H1 (cell line): Measurements from ENCODE around the gene LCA5. TPM values are rescaled to one million over a fixed set of nuclear protein-coding genes. Genes with fewer than 3 reads are reported as not detected.

ENCODE experiments used
- CTCF ChIA-PET: fragments of 300-600 bp; sonication (Branson Sonifier 250); formaldehyde crosslinking; loops from one replicate; lab custom pipeline; 2021; ENCODE audit not compliant: partially characterized antibody; lab: Charles Lee
- POLR2A ChIA-PET: fragments of 300-600 bp; sonication (Branson Sonifier 250); formaldehyde crosslinking; loops from one replicate; lab custom pipeline; 2021; ENCODE audit warnings: inconsistent platforms; ENCODE audit not compliant: partially characterized antibody; lab: Charles Lee
- DNase-seq, 2 experiments: peaks; one replicate each; pipeline versions ENCODE4 v3.0.0 to v3.0.0-alpha.2; 2010 to 2022; ENCODE audit warnings: low spot score in 2 of 2, low read depth in 1 of 2, mixed read lengths in 1 of 2
- FAIRE-seq: peaks from 2 replicates; lab custom pipeline; 2011; peaks lifted over from hg19 to GRCh38; lab: Jason Lieb, UNC
- H2AFZ ChIP-seq: 2 replicates; pipeline ENCODE4 v1.8.1; 2012; ENCODE audit warnings: low read length, inconsistent platforms
- H2AK5ac ChIP-seq: 2 replicates; pipeline ENCODE4 v1.6.1; 2013; ENCODE audit warnings: low read depth, low read length
- H2BK120ac ChIP-seq: replicated peaks from 2 replicates; pipeline ENCODE3; 2013; ENCODE audit warnings: low read depth, low read length, inconsistent platforms
- H2BK12ac ChIP-seq: 2 replicates; pipeline ENCODE4 v1.6.1; 2013; ENCODE audit warnings: low read depth, low read length
- H2BK15ac ChIP-seq: 2 replicates; pipeline ENCODE4 v1.6.1; 2013; ENCODE audit warnings: low read length
- H2BK20ac ChIP-seq: 2 replicates; pipeline ENCODE4 v1.6.1; 2013; ENCODE audit warnings: low read length
- H2BK5ac ChIP-seq: 2 replicates; pipeline ENCODE4 v1.6.1; 2013; ENCODE audit warnings: low read depth, low read length
- H3K14ac ChIP-seq: 2 replicates; pipeline ENCODE4 v1.6.1; 2013; ENCODE audit warnings: inconsistent platforms; ENCODE audit not compliant: insufficient read length
- H3K18ac ChIP-seq: 2 replicates; pipeline ENCODE4 v1.6.1; 2013; ENCODE audit warnings: low read length; ENCODE audit errors: extremely low read depth
- H3K23ac ChIP-seq: 2 replicates; pipeline ENCODE4 v1.6.1; 2013; ENCODE audit warnings: inconsistent platforms; ENCODE audit not compliant: insufficient read length
- H3K23me2 ChIP-seq: 2 replicates; pipeline ENCODE4 v1.6.1; 2013; ENCODE audit warnings: low read depth, low read length
- H3K27ac ChIP-seq: 2 replicates; pipeline ENCODE4 v1.6.1; 2011; ENCODE audit warnings: low read depth, low read length, inconsistent platforms
- H3K27me3 ChIP-seq, 4 experiments: replicated peaks in 1 of 4; 1 replicate in 1 of 4; 2 replicates in 3 of 4; pipeline versions ENCODE4 v1.6.1 to v1.8.1; 2011 to 2013; ENCODE audit warnings: low read length in 3 of 4, mild to moderate bottlenecking in 3 of 4, inconsistent platforms in 2 of 4, mixed read lengths in 2 of 4, moderate library complexity in 1 of 4; ENCODE audit not compliant: control insufficient read depth in 3 of 4, insufficient read depth in 3 of 4; ENCODE audit errors: extremely low read depth in 1 of 4
- H3K36me3 ChIP-seq, 4 experiments: 2 replicates each; pipeline versions ENCODE4 v1.6.1 to v1.8.1; 2011 to 2013; ENCODE audit warnings: mild to moderate bottlenecking in 4 of 4, low read length in 3 of 4, moderate library complexity in 2 of 4, control low read depth in 1 of 4, inconsistent platforms in 1 of 4; ENCODE audit not compliant: insufficient read depth in 4 of 4, control insufficient read depth in 2 of 4
- H3K4ac ChIP-seq: replicated peaks from 2 replicates; pipeline ENCODE3; 2013; ENCODE audit warnings: low read length, low read depth, mixed read lengths, inconsistent platforms; ENCODE audit not compliant: insufficient read length
- H3K4me1 ChIP-seq, 4 experiments: replicated peaks in 1 of 4; 1 replicate in 1 of 4; 2 replicates in 3 of 4; pipeline versions ENCODE4 v1.6.1 to v1.8.1; 2011 to 2013; ENCODE audit warnings: low read length in 3 of 4, inconsistent platforms in 2 of 4, mixed read lengths in 1 of 4; ENCODE audit not compliant: insufficient read depth in 4 of 4, control insufficient read depth in 3 of 4
- H3K4me2 ChIP-seq, 2 experiments: 2 replicates each; pipeline versions ENCODE4 v1.6.1 to v1.8.1; 2011 to 2013; ENCODE audit warnings: low read depth in 2 of 2, low read length in 2 of 2, control low read depth in 1 of 2, inconsistent platforms in 1 of 2, mild to moderate bottlenecking in 1 of 2; ENCODE audit not compliant: insufficient read depth in 1 of 2
- H3K4me3 ChIP-seq, 4 experiments: fragments of 200-600, 300-600 bp in 1 of 4; sonication (generic), shearing (Covaris generic), sonication (Bioruptor Twin) in 1 of 4; 2 replicates each; pipeline versions ENCODE4 v1.5.1 to v1.8.1; 2011 to 2016; ENCODE audit warnings: low read length in 4 of 4, low read depth in 3 of 4, control low read depth in 2 of 4, inconsistent platforms in 2 of 4, mild to moderate bottlenecking in 2 of 4, mixed read lengths in 1 of 4, moderate library complexity in 1 of 4; ENCODE audit not compliant: insufficient read depth in 2 of 4; ENCODE audit errors: extremely low read depth in 1 of 4
- H3K56ac ChIP-seq: replicated peaks from 2 replicates; pipeline ENCODE3; 2013; ENCODE audit warnings: low read depth, mild to moderate bottlenecking, mixed read lengths, low read length, inconsistent platforms; ENCODE audit not compliant: insufficient read length
- H3K79me1 ChIP-seq: 2 replicates; pipeline ENCODE4 v1.6.1; 2013; ENCODE audit warnings: low read depth, low read length, control low read depth
- H3K79me2 ChIP-seq, 2 experiments: 2 replicates each; pipeline versions ENCODE4 v1.6.1 to v1.8.1; 2012 to 2013; ENCODE audit warnings: low read length in 2 of 2, mild to moderate bottlenecking in 2 of 2, inconsistent platforms in 1 of 2; ENCODE audit not compliant: insufficient read depth in 2 of 2, control insufficient read depth in 1 of 2
- H3K9ac ChIP-seq, 4 experiments: replicated peaks in 1 of 4; 1 replicate in 1 of 4; 2 replicates in 3 of 4; pipeline versions ENCODE4 v1.6.1 to v1.8.1; 2011 to 2013; ENCODE audit warnings: low read depth in 3 of 4, low read length in 3 of 4, control low read depth in 2 of 4, mild to moderate bottlenecking in 2 of 4, moderate library complexity in 2 of 4, inconsistent platforms in 1 of 4; ENCODE audit errors: extremely low read depth in 1 of 4
- H3K9me3 ChIP-seq, 2 experiments: 2 replicates each; pipeline versions ENCODE4 v1.6.1 to v1.8.1; 2012 to 2013; ENCODE audit warnings: mild to moderate bottlenecking in 2 of 2, moderate library complexity in 2 of 2, control low read depth in 1 of 2, inconsistent platforms in 1 of 2, low read depth in 1 of 2, low read length in 1 of 2, mixed read lengths in 1 of 2; ENCODE audit not compliant: insufficient read depth in 2 of 2
- H4K20me1 ChIP-seq, 2 experiments: replicated peaks in 1 of 2; 2 replicates each; pipeline versions ENCODE3 to v1.8.1; 2011 to 2013; ENCODE audit warnings: inconsistent platforms in 2 of 2, low read length in 2 of 2, mild to moderate bottlenecking in 1 of 2; ENCODE audit not compliant: insufficient read depth in 2 of 2, control insufficient read depth in 1 of 2
- H4K5ac ChIP-seq: 2 replicates; pipeline ENCODE4 v1.6.1; 2013; ENCODE audit warnings: low read length, low read depth, mixed read lengths, inconsistent platforms; ENCODE audit not compliant: insufficient read length
- H4K8ac ChIP-seq: 2 replicates; pipeline ENCODE4 v1.8.0; 2013; ENCODE audit warnings: mild to moderate bottlenecking, moderate library complexity, low read length, inconsistent platforms; ENCODE audit not compliant: insufficient read depth; ENCODE audit errors: extremely low read depth
- H4K91ac ChIP-seq: replicated peaks from 2 replicates; pipeline ENCODE3; 2013; ENCODE audit warnings: low read length, mixed read lengths, inconsistent platforms; ENCODE audit not compliant: insufficient read length
- CBX5 ChIP-seq: fragments of 300-800, 300-1000 bp; sonication (generic); IDR thresholded peaks from 2 replicates; pipeline ENCODE4 v1.7.1; 2016; ENCODE audit warnings: antibody characterized with exemption, low read length, low read depth
- CREB1 ChIP-seq: IDR thresholded peaks from 2 replicates; pipeline ENCODE4 v1.6.1; 2012; ENCODE audit warnings: inconsistent platforms
- EP300 ChIP-seq, 2 experiments: IDR thresholded peaks; 1 replicate in 1 of 2; 2 replicates in 1 of 2; pipeline ENCODE4 v1.6.1; 2011 to 2012; ENCODE audit warnings: low read depth in 2 of 2, low read length in 2 of 2, mild to moderate bottlenecking in 2 of 2, borderline replicate concordance in 1 of 2, inconsistent platforms in 1 of 2, moderate library complexity in 1 of 2
- KDM1A ChIP-seq: fragments of 200-600, 300-600 bp; sonication (generic); IDR thresholded peaks from 2 replicates; pipeline ENCODE4 v1.7.1; 2016; ENCODE audit warnings: mild to moderate bottlenecking, low read length, borderline replicate concordance
- MAFK ChIP-seq: IDR thresholded peaks from 2 replicates; pipeline ENCODE4 v1.6.1; 2012; ENCODE audit warnings: low read depth, mild to moderate bottlenecking, improper control_type of control experiment, low read length
- PHF8 ChIP-seq: fragments of 200-600 bp; sonication (generic); conservative IDR thresholded peaks from 2 replicates; pipeline ENCODE4 v1.7.1; 2012; ENCODE audit warnings: low read depth, mild to moderate bottlenecking, inconsistent platforms, low read length, moderate library complexity
- RBBP5 ChIP-seq: IDR thresholded peaks from 2 replicates; pipeline ENCODE4 v1.7.1; 2012; ENCODE audit warnings: low read depth, mild to moderate bottlenecking, inconsistent platforms, low read length, moderate library complexity, borderline replicate concordance
- SUZ12 ChIP-seq: fragments of 200-600 bp; sonication (generic); IDR thresholded peaks from 2 replicates; pipeline ENCODE4 v1.6.1; 2012; ENCODE audit warnings: mild to moderate bottlenecking, inconsistent platforms, low read length, moderate library complexity, mixed read lengths
- YY1 ChIP-seq: IDR thresholded peaks from 2 replicates; pipeline ENCODE4 v1.6.1; 2011; ENCODE audit warnings: low read depth, mild to moderate bottlenecking, low read length
- WGBS, 2 experiments: shearing (Covaris generic) in 1 of 2; methylation state at CpG; one replicate each; pipeline versions ENCODE4 v1.1.6 to v1.1.7; 2013 to 2015; ENCODE audit warnings: low lambda C conversion rate in 2 of 2, mixed read lengths in 2 of 2, inconsistent platforms in 1 of 2, low coverage in 1 of 2, missing lambda C conversion rate in 1 of 2; ENCODE audit not compliant: insufficient replicate concordance in 2 of 2, insufficient coverage in 1 of 2, insufficient read length in 1 of 2; ENCODE audit errors: extremely low coverage in 1 of 2, missing lambda C conversion rate in 1 of 2; 5-methylcytosine and 5-hydroxymethylcytosine counted together
- polyA plus RNA-seq, 7 experiments: library from polyadenylated mRNA; depleted of rRNA in 3 of 7; stranded (reverse) in 5 of 7; unstranded in 2 of 7; fragments of >200 nt in 5 of 7; fragments of 200-250 nt in 2 of 7; gene quantifications; 1 replicate in 5 of 7; 2 replicates in 1 of 7; 4 replicates in 1 of 7; pipeline versions ENCODE4 v1.2.1 to v1.2.3, GENCODE V29; 2011 to 2013; ENCODE audit warnings: missing spikeins in 2 of 7, mixed read lengths in 2 of 7
- total RNA-seq: library from RNA; stranded (reverse); fragmentation: NEBNext Ultra II Directional; extraction: Animal tissue kit (Norgen Biotek cat#: 25700); gene quantifications from 2 replicates; pipeline ENCODE4 v1.2.1, GENCODE V29; 2021
- TF ChIP-seq, protein P1 (sequence below): IDR thresholded peaks from 2 replicates; pipeline ENCODE4 v1.6.1; 2011; ENCODE audit warnings: low read length, improper control_type of control experiment
- TF ChIP-seq, protein P2 (sequence below): IDR thresholded peaks from 2 replicates; pipeline ENCODE4 v1.6.1; 2011; ENCODE audit warnings: low read depth, mild to moderate bottlenecking, low read length; ENCODE audit not compliant: insufficient read depth

Gene LCA5
- total and polyA plus RNA-seq, 2 of the 8 experiments (the other 6 are each of a cell fraction or from before 2014, with no cell fraction given) = 0.44 to 3.6 TPM

DNA sequence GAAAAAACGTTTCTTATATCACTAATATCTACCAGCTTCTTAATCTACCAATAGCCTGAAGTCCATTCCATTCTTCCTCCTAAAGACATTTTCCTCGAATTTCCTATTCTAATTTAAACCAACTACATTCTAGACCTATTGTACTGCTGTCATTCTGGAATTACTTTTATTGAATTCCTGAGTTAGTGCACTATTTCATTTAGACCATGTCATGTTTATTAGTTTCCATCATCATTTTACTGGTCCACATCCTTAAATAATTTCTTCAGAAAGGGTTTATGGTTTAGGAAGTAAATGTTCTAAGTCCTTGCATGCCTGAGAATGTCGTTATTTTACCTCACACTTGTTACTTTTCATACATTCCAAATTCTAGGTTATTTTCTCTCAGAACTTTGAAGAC lies 13.2 kb downstream of the LCA5 start:
- H3K9me3 ChIP-seq = no peaks in the 10 kb centered on the region
- no peak overlapping the region for H2AK5ac ChIP-seq
- no peaks in the 10 kb centered on the region for H3K36me3 ChIP-seq
- WGBS, 2 experiments = 73 to 100% methylated on average over 1 to 3 of the region's 3 CpGs
- TF ChIP-seq EP300 (IDR thresholded peaks at IDR 0.05; ENCODE audit: borderline replicate concordance in 1 of 2, low read depth in 2 of 2, low read length in 2 of 2) (no peak), MAFK (no peak), RBBP5 (no peak), PHF8 (no peak), YY1 (no peak), KDM1A (no peak), CREB1 (no peak), CBX5 (no peak), SUZ12 (no peak)
- TF ChIP-seq, protein P1, sequence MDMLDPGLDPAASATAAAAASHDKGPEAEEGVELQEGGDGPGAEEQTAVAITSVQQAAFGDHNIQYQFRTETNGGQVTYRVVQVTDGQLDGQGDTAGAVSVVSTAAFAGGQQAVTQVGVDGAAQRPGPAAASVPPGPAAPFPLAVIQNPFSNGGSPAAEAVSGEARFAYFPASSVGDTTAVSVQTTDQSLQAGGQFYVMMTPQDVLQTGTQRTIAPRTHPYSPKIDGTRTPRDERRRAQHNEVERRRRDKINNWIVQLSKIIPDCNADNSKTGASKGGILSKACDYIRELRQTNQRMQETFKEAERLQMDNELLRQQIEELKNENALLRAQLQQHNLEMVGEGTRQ = no peak
- TF ChIP-seq, protein P2, sequence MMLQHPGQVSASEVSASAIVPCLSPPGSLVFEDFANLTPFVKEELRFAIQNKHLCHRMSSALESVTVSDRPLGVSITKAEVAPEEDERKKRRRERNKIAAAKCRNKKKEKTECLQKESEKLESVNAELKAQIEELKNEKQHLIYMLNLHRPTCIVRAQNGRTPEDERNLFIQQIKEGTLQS = no peak
- no peak overlapping the region for H3K9ac ChIP-seq
- H2BK5ac ChIP-seq = no peak overlapping the region
- FAIRE-seq = no peak
- no peaks in the 10 kb centered on the region for H3K79me2 ChIP-seq
- H3K79me1 ChIP-seq = no peaks in the 10 kb centered on the region
- no peak overlapping the region for H4K91ac ChIP-seq
- H4K8ac ChIP-seq = no peak overlapping the region
- no peak for DNase-seq
- H4K5ac ChIP-seq = no peak overlapping the region
- CTCF ChIA-PET = no interaction called here
- no peak overlapping the region for H2AFZ ChIP-seq
- H2BK15ac ChIP-seq = no peak overlapping the region
- H3K4ac ChIP-seq = no peak overlapping the region
- no peak overlapping the region for H3K14ac ChIP-seq
- no peaks in the 10 kb centered on the region for H3K27me3 ChIP-seq
- H2BK120ac ChIP-seq = no peak overlapping the region
- no peak overlapping the region for H2BK12ac ChIP-seq
- no peak overlapping the region for H3K23ac ChIP-seq
- H3K18ac ChIP-seq = no peak overlapping the region
- POLR2A ChIA-PET = no interaction called here
- H3K56ac ChIP-seq = no peak overlapping the region
- H3K4me3 ChIP-seq = no peak overlapping the region
- no peaks in the 10 kb centered on the region for H3K23me2 ChIP-seq
- H4K20me1 ChIP-seq = no peaks in the 10 kb centered on the region
- H3K4me2 ChIP-seq = no peak overlapping the region
- peaks cover 0 to 3% (median 1%) of the 10 kb centered on the region in 4 experiments; a peak in 3 of 7 replicates for H3K4me1 ChIP-seq
- no peak overlapping the region for H2BK20ac ChIP-seq
- no peak overlapping the region for H3K27ac ChIP-seq
